Gastrocnemius medialis (tissue), 4 donors: ENCODE results near the gene PXMP2.

Experiments used
- CTCF ChIP-seq, 5 experiments: fragments of 450-650 bp in 3 of 5; fragments of 200-600 bp in 2 of 5; sonication (generic) in 2 of 5; IDR thresholded peaks in 4 of 5; conservative IDR thresholded peaks in 1 of 5; 1 replicate in 4 of 5; 2 replicates in 1 of 5; pipeline ENCODE4 v1.5.1; 2016 to 2019; ENCODE audit warnings: antibody characterized with exemption in 5 of 5, mild to moderate bottlenecking in 3 of 5, moderate library complexity in 3 of 5
- POLR2A ChIP-seq, 2 donors: fragments of 450-650 bp; IDR thresholded peaks; one replicate each; pipeline ENCODE4 v1.6.1; 2017; ENCODE audit warnings: antibody characterized with exemption in 2 of 2, mild to moderate bottlenecking in 2 of 2, moderate library complexity in 2 of 2

GRCh38 chr12:132708150-132708549, 20.8 kb downstream of the PXMP2 start:
- no peak for TF ChIP-seq POLR2A (IDR thresholded peaks at IDR 0.05)
- no peak for TF ChIP-seq CTCF (IDR thresholded peaks at IDR 0.05 in 4 of 5, conservative IDR thresholded peaks at IDR 0.05 in 1 of 5)
